H1 (cell line): ENCODE measurements around the gene LMTK3.

Experiments used
- BACH1 ChIP-seq: IDR thresholded peaks from 2 replicates; pipeline ENCODE4 v1.6.1; 2012; ENCODE audit warnings: low read length, improper control_type of control experiment
- BRCA1 ChIP-seq: IDR thresholded peaks from 2 replicates; pipeline ENCODE4 v1.6.1; 2012; ENCODE audit warnings: low read depth, low read length, improper control_type of control experiment
- CTCF ChIP-seq, 3 experiments: IDR thresholded peaks; 1 replicate in 2 of 3; 2 replicates in 1 of 3; pipeline versions ENCODE4 v1.5.1 to v1.6.1; 2011; ENCODE audit warnings: low read length in 3 of 3, mild to moderate bottlenecking in 3 of 3, inconsistent platforms in 2 of 3, low read depth in 1 of 3, moderate library complexity in 1 of 3; ENCODE audit not compliant: insufficient read depth in 1 of 3; ENCODE audit errors: control extremely low read depth in 1 of 3
- EGR1 ChIP-seq: IDR thresholded peaks from 2 replicates; pipeline ENCODE4 v1.6.1; 2011; ENCODE audit warnings: low read depth, low read length, borderline replicate concordance
- EP300 ChIP-seq, 2 experiments: IDR thresholded peaks; 1 replicate in 1 of 2; 2 replicates in 1 of 2; pipeline ENCODE4 v1.6.1; 2011 to 2012; ENCODE audit warnings: low read depth in 2 of 2, low read length in 2 of 2, mild to moderate bottlenecking in 2 of 2, borderline replicate concordance in 1 of 2, inconsistent platforms in 1 of 2, moderate library complexity in 1 of 2
- GABPA ChIP-seq: IDR thresholded peaks from 2 replicates; pipeline ENCODE4 v1.6.1; 2011; ENCODE audit warnings: mild to moderate bottlenecking, low read length, moderate library complexity, borderline replicate concordance; ENCODE audit not compliant: insufficient read depth
- HDAC2 ChIP-seq, 2 experiments: fragments of 300-600 bp in 1 of 2; sonication (generic) in 1 of 2; IDR thresholded peaks; 2 replicates each; pipeline ENCODE4 v1.6.1; 2011 to 2012; ENCODE audit warnings: low read depth in 2 of 2, low read length in 2 of 2, mild to moderate bottlenecking in 2 of 2, moderate library complexity in 2 of 2, borderline replicate concordance in 1 of 2, inconsistent platforms in 1 of 2
- JUND ChIP-seq: IDR thresholded peaks from 2 replicates; pipeline ENCODE4 v1.6.1; 2011; ENCODE audit warnings: mild to moderate bottlenecking, improper control_type of control experiment, low read length
- MAFK ChIP-seq: IDR thresholded peaks from 2 replicates; pipeline ENCODE4 v1.6.1; 2012; ENCODE audit warnings: low read depth, mild to moderate bottlenecking, improper control_type of control experiment, low read length
- MAX ChIP-seq: IDR thresholded peaks from 2 replicates; pipeline ENCODE4 v1.6.1; 2012; ENCODE audit warnings: inconsistent platforms
- POLR2A ChIP-seq, 2 experiments: IDR thresholded peaks; 1 replicate in 1 of 2; 2 replicates in 1 of 2; pipeline ENCODE4 v1.6.1; 2011; ENCODE audit warnings: low read depth in 2 of 2, low read length in 2 of 2, mild to moderate bottlenecking in 2 of 2; ENCODE audit errors: control extremely low read depth in 1 of 2
- SP1 ChIP-seq: IDR thresholded peaks from 2 replicates; pipeline ENCODE4 v1.6.1; 2011; ENCODE audit warnings: low read depth, low read length
- TEAD4 ChIP-seq: IDR thresholded peaks from 2 replicates; pipeline ENCODE4 v1.6.1; 2012; ENCODE audit warnings: low read depth, low read length, inconsistent platforms, mixed read lengths

- no peak for TF ChIP-seq CTCF (IDR thresholded peaks at IDR 0.05; ENCODE audit: control extremely low read depth in 1 of 3, insufficient read depth in 1 of 3, low read depth in 1 of 3, low read length in 3 of 3)
- TF ChIP-seq GABPA = no peak
- no peak for TF ChIP-seq EGR1
- TF ChIP-seq SP1 = peak; percentile 98
- no peak for TF ChIP-seq EP300 (IDR thresholded peaks at IDR 0.05; ENCODE audit: borderline replicate concordance in 1 of 2, low read depth in 2 of 2, low read length in 2 of 2)
- no peak for TF ChIP-seq POLR2A (IDR thresholded peaks at IDR 0.05; ENCODE audit: control extremely low read depth in 1 of 2, low read depth in 2 of 2, low read length in 2 of 2)
- TF ChIP-seq HDAC2 (IDR thresholded peaks at IDR 0.05; ENCODE audit: borderline replicate concordance in 1 of 2, low read depth in 2 of 2, low read length in 2 of 2) = no peak
- no peak for TF ChIP-seq TEAD4
- 0 out of 2 replicates have a peak, but pooled peaks have one; percentile 31 for TF ChIP-seq BRCA1
- no peak for TF ChIP-seq JUND
- TF ChIP-seq BACH1 = no peak
- no peak for TF ChIP-seq MAFK
- peak; percentile 67 for TF ChIP-seq MAX
Measured at GRCh38 chr19:48468772-48469288, 42.8 kb downstream of the LMTK3 start.
